Vagina (tissue), 2 donors: ENCODE data around the gene KNL1. TPM values are rescaled to one million over a fixed set of nuclear protein-coding genes. Genes with fewer than 3 reads are reported as not detected.
"Not testable (repeated sequence)": the region's sequence is repeated elsewhere in the genome, so short reads cannot be mapped to it uniquely, and the experiment has no call there.

Experiments used
- DNase-seq, 2 donors: peaks; one replicate each; pipeline ENCODE4 v3.0.0-alpha.2; 2017; ENCODE audit errors: extremely low spot score in 2 of 2
- H3K27ac ChIP-seq: fragments of 200-600 bp; sonication (generic); one replicate; pipeline ENCODE4 v1.5.1; 2019
- H3K27me3 ChIP-seq: fragments of 200-600 bp; sonication (generic); one replicate; pipeline ENCODE4 v1.5.1; 2019
- H3K36me3 ChIP-seq, 2 donors: fragments of 200-600 bp; sonication (generic); one replicate each; pipeline ENCODE4 v1.5.1; 2017 to 2019
- H3K4me1 ChIP-seq: fragments of 200-600 bp; sonication (generic); one replicate; pipeline ENCODE4 v1.5.1; 2019
- H3K4me3 ChIP-seq, 2 donors: fragments of 200-600 bp; sonication (generic); 1 replicate in 1 of 2; 2 replicates in 1 of 2; pipeline ENCODE4 v1.5.1; 2016 to 2019
- H3K9me3 ChIP-seq: fragments of 200-600 bp; sonication (generic); one replicate; pipeline ENCODE4 v1.5.1; 2019
- POLR2A ChIP-seq, 2 donors: fragments of 450-650 bp; IDR thresholded peaks; one replicate each; pipeline ENCODE4 v1.6.1; 2017; ENCODE audit warnings: antibody characterized with exemption in 2 of 2, mild to moderate bottlenecking in 2 of 2, moderate library complexity in 2 of 2
- POLR2AphosphoS5 ChIP-seq, 2 donors: sonication (generic); formaldehyde crosslinking; IDR thresholded peaks; one replicate each; pipeline ENCODE4 v1.9.0; 2017; ENCODE audit warnings: antibody characterized with exemption in 2 of 2, mild to moderate bottlenecking in 2 of 2, low read depth in 1 of 2; ENCODE audit not compliant: insufficient read depth in 1 of 2
- intact Hi-C: fragments of 100-400 bp; cut with DNase I; formaldehyde crosslinking; loops from one replicate; pipeline ENCODE4 v1.15.1; 2023
- total RNA-seq: library from RNA; depleted of rRNA; stranded (reverse); fragments of >200 nt; gene quantifications from one replicate; pipeline ENCODE4 v1.2.3, GENCODE V29; 2016
- TF ChIP-seq, protein P1 (sequence below), 3 experiments: fragments of 450-650 bp in 2 of 3; fragments of 200-600 bp in 1 of 3; sonication (generic) in 1 of 3; IDR thresholded peaks; one replicate each; pipeline ENCODE4 v1.5.1; 2017 to 2019; ENCODE audit warnings: antibody characterized with exemption in 3 of 3, mild to moderate bottlenecking in 2 of 3, moderate library complexity in 2 of 3

KNL1 gene
- total RNA-seq, 1 donor from 2014 or later: 3.4 TPM

DNA sequence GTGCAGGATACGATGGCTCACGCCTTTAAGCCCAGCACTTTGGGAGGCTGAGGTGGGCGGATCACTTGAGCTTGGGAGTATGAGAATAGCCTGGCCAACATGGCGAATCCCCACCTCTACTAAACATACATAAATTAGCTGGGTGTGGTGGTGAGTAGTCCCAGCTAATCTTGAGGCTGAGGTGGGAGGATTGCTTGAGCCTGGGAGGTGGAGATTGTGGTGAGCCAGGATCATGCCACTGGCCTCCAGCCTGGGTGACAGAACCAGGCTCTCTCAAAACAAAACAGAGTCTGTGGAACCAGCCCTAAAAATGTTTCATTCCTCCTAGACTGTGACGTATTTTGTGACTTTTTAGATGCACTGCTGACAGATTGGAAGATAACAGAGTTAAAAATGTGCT is 66.6 kb downstream of the KNL1 start:
- no peaks in the 10 kb centered on the region for H3K4me1 ChIP-seq
- H3K27ac ChIP-seq: no peak overlapping the region
- intact Hi-C loops: no loop called here
- H3K9me3 ChIP-seq: no peaks in the 10 kb centered on the region
- TF ChIP-seq POLR2AphosphoS5 (IDR thresholded peaks at IDR 0.05; ENCODE audit: insufficient read depth in 1 of 2, low read depth in 1 of 2) (no peak), POLR2A (IDR thresholded peaks at IDR 0.05) (no peak)
- TF ChIP-seq, protein P1, sequence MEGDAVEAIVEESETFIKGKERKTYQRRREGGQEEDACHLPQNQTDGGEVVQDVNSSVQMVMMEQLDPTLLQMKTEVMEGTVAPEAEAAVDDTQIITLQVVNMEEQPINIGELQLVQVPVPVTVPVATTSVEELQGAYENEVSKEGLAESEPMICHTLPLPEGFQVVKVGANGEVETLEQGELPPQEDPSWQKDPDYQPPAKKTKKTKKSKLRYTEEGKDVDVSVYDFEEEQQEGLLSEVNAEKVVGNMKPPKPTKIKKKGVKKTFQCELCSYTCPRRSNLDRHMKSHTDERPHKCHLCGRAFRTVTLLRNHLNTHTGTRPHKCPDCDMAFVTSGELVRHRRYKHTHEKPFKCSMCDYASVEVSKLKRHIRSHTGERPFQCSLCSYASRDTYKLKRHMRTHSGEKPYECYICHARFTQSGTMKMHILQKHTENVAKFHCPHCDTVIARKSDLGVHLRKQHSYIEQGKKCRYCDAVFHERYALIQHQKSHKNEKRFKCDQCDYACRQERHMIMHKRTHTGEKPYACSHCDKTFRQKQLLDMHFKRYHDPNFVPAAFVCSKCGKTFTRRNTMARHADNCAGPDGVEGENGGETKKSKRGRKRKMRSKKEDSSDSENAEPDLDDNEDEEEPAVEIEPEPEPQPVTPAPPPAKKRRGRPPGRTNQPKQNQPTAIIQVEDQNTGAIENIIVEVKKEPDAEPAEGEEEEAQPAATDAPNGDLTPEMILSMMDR (IDR thresholded peaks at IDR 0.05): no peak
- no peak for DNase-seq
- H3K4me3 ChIP-seq: no peak overlapping the region
- H3K27me3 ChIP-seq: no peaks in the 10 kb centered on the region
- H3K36me3 ChIP-seq: no peaks in the 10 kb centered on the region

DNA sequence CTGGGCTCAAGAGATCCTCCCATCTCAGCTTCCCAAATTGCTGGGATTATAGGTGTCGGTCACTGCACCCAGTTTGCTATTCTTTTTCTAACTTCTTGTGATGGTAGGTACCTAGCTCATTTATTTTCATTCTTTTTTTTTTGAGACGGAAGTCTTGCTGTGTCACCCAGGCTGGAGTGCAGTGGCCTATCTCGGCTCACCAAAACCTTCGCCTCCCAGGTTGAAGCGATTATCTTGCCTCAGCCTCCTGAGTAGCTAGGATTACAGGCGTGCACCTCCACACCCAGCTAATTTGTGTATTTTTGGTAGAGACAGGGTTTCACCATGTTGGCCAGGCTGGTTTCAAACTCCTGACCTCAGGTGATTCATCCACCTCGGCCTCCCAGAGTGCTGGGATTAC is 70.9 kb downstream of the KNL1 start:
- H3K4me1 ChIP-seq: no peaks in the 10 kb centered on the region

DNA sequence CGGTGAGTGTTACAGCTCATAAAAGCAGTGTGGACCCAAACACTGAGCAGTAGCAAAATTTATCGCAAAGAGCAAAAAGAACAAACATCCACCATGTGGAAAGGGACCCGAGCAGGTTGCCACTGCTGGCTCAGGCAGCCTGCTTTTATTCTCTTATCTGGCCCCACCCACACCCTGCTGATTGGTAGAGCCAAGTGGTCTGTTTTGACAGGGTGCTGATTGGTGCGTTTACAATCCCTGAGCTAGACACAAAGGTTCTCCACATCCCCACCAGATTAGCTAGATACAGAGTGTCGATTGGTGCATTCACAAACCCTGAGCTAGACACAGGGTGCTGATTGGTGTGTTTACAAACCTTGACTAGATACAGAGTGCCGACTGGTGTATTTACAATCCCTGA is 82.2 kb downstream of the KNL1 start:
- intact Hi-C loops, H3K4me1 ChIP-seq, DNase-seq, H3K4me3 ChIP-seq, H3K36me3 ChIP-seq, H3K27me3 ChIP-seq, H3K9me3 ChIP-seq, H3K27ac ChIP-seq: not testable (repeated sequence)

More for the DNA sequence above, 70.9 kb downstream of the KNL1 start:
- Histone ChIP-seq H3K27me3 (no peaks in the 10 kb centered on the region), H3K9me3 (no peaks in the 10 kb centered on the region), H3K36me3 (no peaks in the 10 kb centered on the region), H3K4me3 (no peak overlapping the region), H3K27ac (no peak overlapping the region)
- intact Hi-C loops: no loop called here
- DNase-seq: no peak
- TF ChIP-seq, protein P1 (IDR thresholded peaks at IDR 0.05): no peak
- TF ChIP-seq POLR2AphosphoS5 (IDR thresholded peaks at IDR 0.05; ENCODE audit: insufficient read depth in 1 of 2, low read depth in 1 of 2): no peak

DNA sequence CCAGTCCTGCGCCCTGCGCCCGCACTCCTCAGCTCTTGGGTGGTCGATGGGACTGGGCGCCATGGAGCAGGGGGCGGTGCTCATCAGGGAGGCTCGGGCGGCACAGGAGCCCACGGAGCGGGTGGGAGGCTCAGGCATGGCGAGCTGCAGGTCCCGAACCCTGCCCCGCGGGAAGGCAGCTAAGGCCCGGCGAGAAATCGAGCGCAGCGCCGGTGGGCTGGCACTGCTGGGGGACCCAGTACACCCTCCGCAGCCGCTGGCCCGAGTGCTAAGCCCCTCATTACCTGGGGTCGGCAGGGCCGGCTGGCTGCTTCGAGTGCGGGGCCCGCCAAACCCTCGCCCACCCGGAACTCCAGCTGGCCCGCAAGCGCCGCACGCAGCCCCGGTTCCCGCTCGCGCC is 82.9 kb downstream of the KNL1 start:
- DNase-seq, H3K9me3 ChIP-seq, intact Hi-C loops, H3K27ac ChIP-seq, H3K27me3 ChIP-seq, H3K36me3 ChIP-seq, H3K4me3 ChIP-seq, H3K4me1 ChIP-seq: not testable (repeated sequence)

DNA sequence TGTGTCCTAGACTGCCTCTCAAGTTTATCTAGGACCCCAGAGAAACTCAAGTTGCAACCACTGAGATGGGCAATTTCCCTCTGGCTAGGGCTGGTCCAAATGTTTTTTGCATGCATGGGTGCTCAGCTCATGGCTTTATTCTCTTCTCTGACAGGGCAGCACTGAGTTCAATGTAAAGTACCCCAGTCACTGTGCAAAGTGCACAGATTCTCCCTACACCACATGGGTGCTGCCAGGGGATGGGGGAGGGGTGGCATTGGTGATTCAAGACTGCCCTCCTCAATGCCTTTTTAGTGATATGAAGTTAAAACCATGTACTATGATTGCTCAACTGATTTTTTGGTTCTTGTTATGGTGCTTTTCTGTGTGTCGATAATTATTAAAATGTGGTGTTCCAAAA is 86.1 kb downstream of the KNL1 start:
- TF ChIP-seq, protein P1 (IDR thresholded peaks at IDR 0.05): no peak
- TF ChIP-seq POLR2A (IDR thresholded peaks at IDR 0.05) (no peak), POLR2AphosphoS5 (IDR thresholded peaks at IDR 0.05; ENCODE audit: insufficient read depth in 1 of 2, low read depth in 1 of 2) (no peak)
- intact Hi-C loops: no loop called here
- H3K4me3 ChIP-seq: no peak overlapping the region
- DNase-seq: no peak
- no peaks in the 10 kb centered on the region for H3K9me3 ChIP-seq
- no peak overlapping the region for H3K27ac ChIP-seq
- no peaks in the 10 kb centered on the region for H3K36me3 ChIP-seq
- no peaks in the 10 kb centered on the region for H3K4me1 ChIP-seq
- H3K27me3 ChIP-seq: no peaks in the 10 kb centered on the region

DNA sequence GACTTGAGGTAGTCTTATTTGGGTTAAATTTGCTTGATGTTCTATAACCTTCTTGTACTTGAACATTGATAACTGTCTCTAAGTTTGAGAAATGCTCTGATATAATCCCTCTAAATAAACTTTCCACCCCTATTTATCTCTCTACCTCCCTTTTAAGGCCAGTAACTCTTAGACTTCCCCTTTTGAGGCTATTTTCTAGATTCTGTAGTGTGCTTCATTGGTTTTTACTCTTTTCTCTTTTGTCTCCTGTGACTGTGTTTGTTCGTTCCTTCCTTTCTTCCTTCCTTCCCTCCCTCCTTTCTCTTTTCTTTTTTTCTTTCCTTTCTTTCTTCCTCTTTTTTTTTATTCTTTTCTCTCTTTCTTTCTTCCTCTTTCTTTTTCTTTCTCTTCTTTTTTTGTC is 86.9 kb downstream of the KNL1 start:
- H3K27me3 ChIP-seq, intact Hi-C loops, H3K4me1 ChIP-seq, H3K27ac ChIP-seq, H3K9me3 ChIP-seq, H3K36me3 ChIP-seq, H3K4me3 ChIP-seq, DNase-seq: not testable (repeated sequence)

DNA sequence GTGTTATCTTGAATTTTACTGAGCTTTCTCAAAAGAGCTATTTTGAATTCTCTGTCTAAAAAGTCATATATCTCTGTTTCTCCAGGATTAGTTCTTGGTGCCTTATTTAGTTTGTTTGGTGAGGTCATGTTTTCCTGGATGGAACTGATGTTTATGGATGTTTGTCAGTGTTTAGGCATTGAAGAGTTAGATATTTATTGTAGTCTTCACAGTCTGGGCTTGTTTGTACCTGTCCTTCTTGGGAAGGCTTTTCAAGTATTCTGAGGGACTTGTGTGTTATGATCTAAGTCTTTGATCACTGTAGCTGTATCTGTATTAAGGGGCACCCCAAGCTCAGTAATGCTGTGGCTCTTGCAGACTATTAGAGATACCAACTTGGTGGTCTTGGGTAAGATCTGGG is 90.3 kb downstream of the KNL1 start:
- H3K4me3 ChIP-seq: no peak overlapping the region
- H3K27ac ChIP-seq: no peak overlapping the region
- H3K4me1 ChIP-seq: no peaks in the 10 kb centered on the region
- no peaks in the 10 kb centered on the region for H3K27me3 ChIP-seq
- intact Hi-C loops: no loop called here
- TF ChIP-seq, protein P1 (IDR thresholded peaks at IDR 0.05): no peak
- TF ChIP-seq POLR2AphosphoS5 (IDR thresholded peaks at IDR 0.05; ENCODE audit: insufficient read depth in 1 of 2, low read depth in 1 of 2): no peak
- no peak for TF ChIP-seq POLR2A (IDR thresholded peaks at IDR 0.05)
- H3K9me3 ChIP-seq: no peaks in the 10 kb centered on the region
- no peaks in the 10 kb centered on the region for H3K36me3 ChIP-seq
- DNase-seq: no peak
